RWPE1 (cell line): ENCODE measurements around the gene RGS5.

Source experiments
- CTCF ChIA-PET: fragments of 350-600 bp; sonication (Branson Sonifier 250); formaldehyde crosslinking; extraction: SDS; loops from one replicate; lab custom pipeline; 2021; lab: Yijun Ruan, JAX
- POLR2A ChIA-PET: fragments of 400-600 bp; formaldehyde crosslinking; extraction: SDS; loops from one replicate; lab custom pipeline; 2020; ENCODE audit warnings: antibody characterized with exemption; ENCODE audit not compliant: low non-redundant PET; lab: Yijun Ruan, JAX
- DNase-seq: peaks from one replicate; pipeline ENCODE4 v3.0.0; 2012; ENCODE audit warnings: low spot score
- H3K27ac ChIP-seq: fragments of 450-650 bp; 2 replicates; pipeline ENCODE4 v1.5.1; 2017
- TF ChIP-seq, protein P1 (sequence below): fragments of 450-650 bp; conservative IDR thresholded peaks from 2 replicates; pipeline ENCODE4 v1.5.1; 2017; ENCODE audit warnings: low read depth, mild to moderate bottlenecking

The RGS5 gene

DNA sequence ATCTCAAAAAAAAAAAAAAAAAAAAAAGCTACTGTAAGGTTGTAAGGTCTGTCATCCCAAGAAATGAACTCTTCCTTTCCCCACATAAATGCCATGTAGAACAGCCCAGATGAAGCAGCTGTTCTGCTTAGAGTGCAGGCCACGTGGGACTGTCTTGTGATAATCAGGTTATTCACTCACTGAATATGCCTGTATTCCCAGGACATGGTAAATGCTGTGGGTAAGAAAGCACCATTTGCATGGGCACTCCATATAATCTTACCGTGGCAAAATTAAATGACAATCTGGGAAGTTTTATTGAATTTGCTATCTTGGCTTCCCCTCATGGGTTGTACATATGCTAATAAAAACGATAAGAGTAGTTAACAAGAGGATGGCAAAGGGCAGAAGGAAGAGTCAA, 13.8 kb downstream of the RGS5 start:
- no peak overlapping the region for H3K27ac ChIP-seq
- CTCF ChIA-PET: no interaction called here
- TF ChIP-seq, protein P1, sequence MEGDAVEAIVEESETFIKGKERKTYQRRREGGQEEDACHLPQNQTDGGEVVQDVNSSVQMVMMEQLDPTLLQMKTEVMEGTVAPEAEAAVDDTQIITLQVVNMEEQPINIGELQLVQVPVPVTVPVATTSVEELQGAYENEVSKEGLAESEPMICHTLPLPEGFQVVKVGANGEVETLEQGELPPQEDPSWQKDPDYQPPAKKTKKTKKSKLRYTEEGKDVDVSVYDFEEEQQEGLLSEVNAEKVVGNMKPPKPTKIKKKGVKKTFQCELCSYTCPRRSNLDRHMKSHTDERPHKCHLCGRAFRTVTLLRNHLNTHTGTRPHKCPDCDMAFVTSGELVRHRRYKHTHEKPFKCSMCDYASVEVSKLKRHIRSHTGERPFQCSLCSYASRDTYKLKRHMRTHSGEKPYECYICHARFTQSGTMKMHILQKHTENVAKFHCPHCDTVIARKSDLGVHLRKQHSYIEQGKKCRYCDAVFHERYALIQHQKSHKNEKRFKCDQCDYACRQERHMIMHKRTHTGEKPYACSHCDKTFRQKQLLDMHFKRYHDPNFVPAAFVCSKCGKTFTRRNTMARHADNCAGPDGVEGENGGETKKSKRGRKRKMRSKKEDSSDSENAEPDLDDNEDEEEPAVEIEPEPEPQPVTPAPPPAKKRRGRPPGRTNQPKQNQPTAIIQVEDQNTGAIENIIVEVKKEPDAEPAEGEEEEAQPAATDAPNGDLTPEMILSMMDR: no peak
- POLR2A ChIA-PET: no interaction called here
- no peak for DNase-seq

DNA sequence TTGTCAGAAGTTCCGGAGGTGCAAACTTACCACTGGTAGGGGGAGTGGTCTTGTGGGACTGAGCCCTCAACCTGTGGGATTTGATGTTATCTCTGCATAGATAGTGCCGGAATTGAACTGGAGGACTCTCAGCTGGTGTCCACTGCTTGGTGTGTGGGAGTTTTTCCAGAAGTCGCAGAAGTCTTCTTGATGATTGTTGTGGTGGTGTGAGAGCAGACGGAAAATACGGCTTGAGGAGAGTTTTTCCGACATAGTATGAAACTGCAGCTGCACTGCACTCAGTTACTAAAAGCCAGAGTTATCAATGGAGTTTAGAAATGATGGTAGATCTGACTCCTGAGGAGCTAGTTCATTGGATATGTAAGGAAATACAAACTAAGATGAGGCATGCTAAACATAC, 14.9 kb downstream of the RGS5 start:
- TF ChIP-seq, protein P1: no peak
- no peak overlapping the region for H3K27ac ChIP-seq
- POLR2A ChIA-PET: no interaction called here
- CTCF ChIA-PET: no interaction called here
- DNase-seq: no peak

DNA sequence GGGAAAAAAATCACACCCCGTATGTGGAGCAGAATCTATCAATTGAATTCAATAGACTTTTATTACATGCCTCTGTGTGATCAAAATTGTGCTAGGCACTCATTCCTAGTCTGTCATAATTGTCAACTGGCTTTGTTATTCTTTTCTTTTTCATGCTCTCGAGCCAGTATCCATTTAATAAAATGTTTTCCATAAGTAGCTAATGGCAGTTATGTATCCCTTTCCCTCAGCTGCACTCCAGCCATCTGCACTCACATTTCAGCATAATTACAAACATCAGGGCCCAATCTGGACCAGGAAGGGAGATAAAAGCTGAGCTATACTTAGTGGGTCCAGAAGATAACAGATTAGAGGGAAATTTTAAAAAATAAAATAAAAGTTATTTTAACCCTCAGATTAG, 15.9 kb downstream of the RGS5 start:
- ChIA-PET CTCF (interaction anchor here (0.6 kb wide), 1 partner anchor 298 kb away, joined by 3 read pairs; no protein-coding TSS in a partner anchor), POLR2A (no interaction called here)
- no peak for DNase-seq
- no peak overlapping the region for H3K27ac ChIP-seq
- TF ChIP-seq, protein P1: no peak

DNA sequence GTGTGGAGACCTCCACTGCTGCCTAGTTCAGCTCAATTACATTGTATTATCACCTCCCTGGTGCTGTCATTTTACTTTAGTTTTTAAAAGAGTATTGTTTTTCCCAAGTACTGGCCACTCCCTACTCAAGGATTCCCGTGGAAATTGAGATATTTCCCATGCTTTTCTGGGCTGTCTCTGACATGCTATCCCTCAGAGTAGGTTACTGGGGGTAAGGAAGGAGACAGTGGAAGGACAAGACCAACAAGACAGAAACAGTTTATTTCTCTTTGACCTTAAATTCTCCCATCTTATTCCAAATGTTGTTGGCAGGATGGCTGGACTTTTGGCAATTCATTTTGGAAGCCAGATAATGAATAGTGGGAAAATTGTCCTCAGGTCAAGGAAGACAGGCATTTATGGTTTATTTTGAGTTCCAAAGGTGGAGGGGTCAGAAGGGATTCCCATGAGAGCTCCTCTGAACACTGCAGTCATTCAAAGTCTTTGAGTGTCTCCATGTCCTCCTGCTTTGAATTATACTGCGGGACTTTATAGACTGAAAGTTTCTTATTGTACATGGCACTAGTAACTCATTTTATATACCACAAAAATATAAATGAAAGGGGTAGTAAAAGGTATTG, 20.3 kb downstream of the RGS5 start:
- ChIA-PET CTCF (no interaction called here), POLR2A (no interaction called here)
- no peak overlapping the region for H3K27ac ChIP-seq
- DNase-seq: no peak
- TF ChIP-seq, protein P1: no peak

DNA sequence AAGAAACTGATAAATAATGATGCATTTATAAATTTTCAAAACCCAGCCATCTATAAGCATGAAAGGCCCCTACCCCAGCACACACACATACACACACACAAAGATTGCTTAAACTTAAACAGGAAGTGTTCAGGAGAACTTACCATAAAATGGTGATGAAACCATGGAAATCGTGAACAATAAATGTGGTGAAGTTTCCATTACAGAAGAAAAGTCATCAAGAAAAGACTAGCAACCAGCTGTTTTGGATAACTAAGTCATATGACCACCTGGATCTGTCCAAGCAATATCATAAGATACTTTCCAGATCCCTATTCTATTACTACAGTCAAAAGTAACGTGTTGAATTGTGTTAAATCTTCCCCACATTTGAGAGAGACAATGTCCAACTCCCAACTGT, 24.1 kb downstream of the RGS5 start:
- DNase-seq: no peak
- CTCF ChIA-PET: no interaction called here

DNA sequence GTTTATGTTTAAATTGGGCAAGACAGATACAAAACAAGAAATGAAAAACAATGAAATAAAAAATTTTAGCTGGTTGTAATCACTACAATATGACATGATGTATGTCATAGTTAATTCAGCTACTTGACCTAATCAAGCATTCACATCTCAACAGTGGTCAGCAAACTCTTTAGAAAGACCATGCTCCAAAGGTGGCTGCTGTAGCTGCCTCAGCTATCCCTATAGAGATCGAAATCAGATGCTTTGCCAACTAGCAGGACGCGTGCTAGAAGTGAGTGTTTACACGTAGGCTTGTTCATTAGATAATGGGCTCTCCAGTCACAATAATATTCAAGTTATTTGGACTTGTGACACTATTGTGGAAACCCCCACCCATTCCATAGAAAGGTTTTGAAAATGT, 25.9 kb downstream of the RGS5 start:
- CTCF ChIA-PET: interaction anchor here (0.6 to 1.5 kb wide), 5 partner anchors 72 to 340 kb away, joined by 3 to 6 read pairs (median 3); no protein-coding TSS in a partner anchor
- DNase-seq: no peak
- H3K27ac ChIP-seq: no peak overlapping the region
- TF ChIP-seq, protein P1: no peak
- POLR2A ChIA-PET: no interaction called here

More for the DNA sequence above, 24.1 kb downstream of the RGS5 start:
- TF ChIP-seq, protein P1: no peak
- POLR2A ChIA-PET: no interaction called here
- H3K27ac ChIP-seq: no peak overlapping the region
